ENCODE measurements around the gene MEPCE.

GRCh38 chr7:100413889-100414288 lies 15.7 kb upstream of the MEPCE start:
- TF ChIP-seq, protein P1, sequence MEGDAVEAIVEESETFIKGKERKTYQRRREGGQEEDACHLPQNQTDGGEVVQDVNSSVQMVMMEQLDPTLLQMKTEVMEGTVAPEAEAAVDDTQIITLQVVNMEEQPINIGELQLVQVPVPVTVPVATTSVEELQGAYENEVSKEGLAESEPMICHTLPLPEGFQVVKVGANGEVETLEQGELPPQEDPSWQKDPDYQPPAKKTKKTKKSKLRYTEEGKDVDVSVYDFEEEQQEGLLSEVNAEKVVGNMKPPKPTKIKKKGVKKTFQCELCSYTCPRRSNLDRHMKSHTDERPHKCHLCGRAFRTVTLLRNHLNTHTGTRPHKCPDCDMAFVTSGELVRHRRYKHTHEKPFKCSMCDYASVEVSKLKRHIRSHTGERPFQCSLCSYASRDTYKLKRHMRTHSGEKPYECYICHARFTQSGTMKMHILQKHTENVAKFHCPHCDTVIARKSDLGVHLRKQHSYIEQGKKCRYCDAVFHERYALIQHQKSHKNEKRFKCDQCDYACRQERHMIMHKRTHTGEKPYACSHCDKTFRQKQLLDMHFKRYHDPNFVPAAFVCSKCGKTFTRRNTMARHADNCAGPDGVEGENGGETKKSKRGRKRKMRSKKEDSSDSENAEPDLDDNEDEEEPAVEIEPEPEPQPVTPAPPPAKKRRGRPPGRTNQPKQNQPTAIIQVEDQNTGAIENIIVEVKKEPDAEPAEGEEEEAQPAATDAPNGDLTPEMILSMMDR (IDR thresholded peaks at IDR 0.05) = no peak
- TF ChIP-seq POLR2A (IDR thresholded peaks at IDR 0.05) = no peak
